ENCODE measurements around the gene RAB17.

- no peak; the same call in 1 of the 2 replicates for TF ChIP-seq CTCF (IDR thresholded peaks at IDR 0.05)
- TF ChIP-seq POLR2AphosphoS5 (IDR thresholded peaks at IDR 0.05; ENCODE audit: low read depth, low read length) = no peak
Observed at GRCh38 chr2:237627441-237628246, 37.1 kb upstream of the RAB17 start, which contains the start of gene LRRFIP1.
